Stimulated activated CD8-positive, alpha-beta memory T cell treated with anti-CD3 and anti-CD28 coated beads, Interleukin-15, amount 100 ng/mL, for 1 hour (primary cell): ENCODE measurements around the gene ADAMTSL1.

Experiments used
- DNase-seq: peaks from one replicate; pipeline ENCODE4 v3.0.0-alpha.2; 2020; ENCODE audit warnings: low read depth

The ADAMTSL1 gene

DNA sequence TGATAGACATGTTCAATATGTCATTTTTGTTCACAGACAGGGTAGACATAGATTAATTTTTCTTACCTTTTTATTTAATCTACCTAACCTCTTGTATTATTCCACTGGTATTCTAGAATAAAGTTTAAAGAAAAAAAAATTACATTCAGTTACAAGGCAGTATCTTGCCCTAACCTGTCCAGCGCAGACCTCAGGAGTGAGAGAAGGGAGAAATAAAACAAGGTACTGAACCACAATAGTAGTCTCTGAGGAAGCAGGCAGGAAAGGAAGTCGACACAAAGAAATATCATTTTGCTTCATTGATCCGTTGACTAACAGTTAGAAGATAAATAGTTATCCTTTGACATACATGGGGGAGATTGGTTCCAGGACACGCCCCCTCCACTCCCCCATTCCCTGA, 12.5 kb upstream of the ADAMTSL1 start:
- DNase-seq, result no peak

GRCh38 chr9:18463991-18464390, 10.0 kb upstream of the ADAMTSL1 start:
- DNase-seq, result no peak

- DNase-seq, result no peak
These were observed 7.9 kb upstream of the ADAMTSL1 start for GRCh38 chr9:18466101-18466500.

GRCh38 chr9:18467696-18468095, 6.3 kb upstream of the ADAMTSL1 start:
- no peak for DNase-seq

DNA sequence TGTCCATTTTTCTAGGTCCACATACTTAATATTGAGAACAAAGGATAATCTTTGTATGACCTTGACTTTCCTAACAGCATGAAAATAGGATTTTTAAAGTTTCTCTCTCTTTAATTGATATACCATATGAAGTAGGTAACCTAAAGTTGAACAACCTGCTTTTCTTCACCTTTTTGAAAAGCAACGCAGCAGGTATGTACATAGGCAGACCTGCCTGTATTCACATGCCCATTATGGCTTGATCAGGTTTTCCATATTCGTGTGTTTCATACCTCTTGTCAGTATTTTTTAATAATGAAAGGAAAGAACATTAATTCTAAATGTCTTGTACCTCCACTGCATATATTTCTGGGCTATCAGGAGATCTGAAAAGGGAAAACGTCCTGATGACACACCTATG, 1.5 kb upstream of the ADAMTSL1 start:
- DNase-seq, result no peak

- no peak for DNase-seq
These were observed 1.1 kb upstream of the ADAMTSL1 start for GRCh38 chr9:18472841-18473251.

DNA sequence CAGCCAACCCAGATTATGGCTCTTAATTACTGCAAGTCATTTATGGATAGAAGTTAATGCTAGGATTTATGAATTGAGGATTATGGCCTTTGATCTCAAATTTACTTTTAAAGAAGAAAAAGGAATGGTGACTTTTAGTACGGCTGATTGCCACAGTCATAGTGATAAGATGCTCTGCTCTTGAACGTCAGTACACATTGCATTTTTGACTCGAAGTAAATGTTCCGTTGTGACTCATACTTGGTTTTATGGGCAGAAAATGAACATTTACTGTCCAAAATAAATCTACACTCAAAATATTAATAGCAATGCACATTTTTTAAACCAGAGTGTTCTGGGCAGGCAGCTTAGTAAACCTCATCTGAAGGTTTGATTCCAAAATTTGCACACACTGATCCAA, 830 bp downstream of the ADAMTSL1 start:
- no peak for DNase-seq

DNA sequence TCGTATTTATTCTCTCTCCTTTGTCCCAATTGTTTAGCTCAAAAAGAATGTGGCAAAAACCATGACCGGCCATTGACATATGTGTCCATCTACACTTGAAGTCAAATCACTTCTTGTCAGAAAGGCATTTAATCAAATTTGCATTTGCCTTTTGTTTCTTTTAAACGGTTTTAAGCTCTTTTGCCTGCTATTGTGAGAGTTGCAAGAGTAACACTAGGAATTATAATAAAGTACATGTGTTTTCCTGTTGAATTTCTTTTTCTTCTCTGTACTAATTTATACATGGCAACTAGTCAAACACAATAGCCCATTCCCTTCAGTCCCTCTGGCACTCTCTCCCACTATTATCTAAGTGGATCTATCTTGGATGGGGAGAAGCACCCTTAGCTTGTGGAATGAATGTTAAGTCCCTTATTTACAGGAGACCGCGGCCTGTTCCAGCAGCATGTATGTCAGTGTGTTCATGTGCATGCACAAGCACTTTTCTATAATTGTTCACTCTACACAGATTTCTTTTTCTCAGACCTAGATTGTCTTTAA, 3.2 kb downstream of the ADAMTSL1 start:
- no peak for DNase-seq

GRCh38 chr9:18477719-18478118, 3.8 kb downstream of the ADAMTSL1 start:
- no peak for DNase-seq

GRCh38 chr9:18478501-18479361, 4.8 kb downstream of the ADAMTSL1 start:
- no peak for DNase-seq

DNA sequence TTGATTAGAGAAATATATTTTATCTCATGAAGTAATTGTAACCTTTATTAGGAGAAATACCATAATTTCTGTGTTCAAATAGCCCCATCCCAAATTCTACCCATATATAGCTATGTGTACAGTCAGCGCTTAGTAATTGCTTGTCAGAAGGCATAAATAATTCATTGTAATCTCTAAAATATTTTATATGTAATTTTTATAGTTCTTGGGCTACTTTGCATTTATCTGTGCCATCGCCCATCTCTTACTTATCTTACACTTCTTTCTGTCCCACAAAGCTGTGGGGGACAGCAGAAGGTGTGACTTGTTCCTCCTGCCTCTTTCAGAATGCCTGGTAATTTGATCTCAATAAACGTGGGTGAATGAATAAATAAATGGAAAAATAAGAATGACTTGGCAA, 5.5 kb downstream of the ADAMTSL1 start:
- DNase-seq, result no peak

GRCh38 chr9:18480662-18481093, 6.7 kb downstream of the ADAMTSL1 start:
- no peak for DNase-seq

GRCh38 chr9:18482371-18482770, 8.4 kb downstream of the ADAMTSL1 start:
- DNase-seq, result no peak

DNA sequence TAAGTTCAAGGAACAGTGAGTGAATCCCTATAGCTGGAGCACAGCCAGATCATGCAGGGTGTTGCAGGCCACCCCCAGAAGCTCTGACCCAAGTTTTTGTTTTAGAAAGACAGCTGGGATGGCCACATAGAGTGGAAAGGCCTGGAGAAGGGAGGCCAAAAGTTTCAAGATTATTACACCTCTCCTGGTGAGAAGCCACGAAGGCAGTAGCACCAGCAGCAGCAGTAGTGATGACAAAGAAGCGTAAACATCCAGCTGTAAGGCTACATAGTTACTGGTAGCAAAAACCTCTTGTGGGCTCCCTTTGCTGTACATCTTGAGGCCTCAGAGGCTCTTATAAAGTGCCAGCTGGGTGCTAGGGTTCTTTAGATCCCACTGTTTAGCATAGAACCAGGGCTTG, 11.8 kb downstream of the ADAMTSL1 start:
- no peak for DNase-seq

- no peak for DNase-seq
These were observed 13.7 kb downstream of the ADAMTSL1 start for GRCh38 chr9:18487611-18488010.

- DNase-seq, result no peak
These were observed 14.9 kb downstream of the ADAMTSL1 start for GRCh38 chr9:18488886-18489285.

DNA sequence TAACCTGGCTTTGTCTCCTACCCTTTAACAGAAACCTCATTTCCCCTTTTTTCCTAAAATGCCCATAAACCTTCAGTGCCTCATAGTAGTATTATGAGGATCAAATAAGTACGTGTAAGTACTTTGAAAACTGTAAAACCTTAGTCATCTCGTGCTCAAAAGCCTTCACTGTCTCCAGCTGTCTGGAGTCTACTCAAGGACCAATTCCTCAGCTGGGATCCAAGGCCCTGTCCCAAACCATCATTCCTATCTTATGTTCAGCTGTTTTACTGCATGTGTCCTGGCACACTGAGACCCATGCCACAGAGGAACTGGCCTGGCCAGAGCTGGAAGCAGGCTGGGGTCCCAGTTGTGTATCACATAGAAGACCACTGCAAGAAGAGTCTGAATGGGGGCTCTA, 15.9 kb downstream of the ADAMTSL1 start:
- DNase-seq, result no peak

DNA sequence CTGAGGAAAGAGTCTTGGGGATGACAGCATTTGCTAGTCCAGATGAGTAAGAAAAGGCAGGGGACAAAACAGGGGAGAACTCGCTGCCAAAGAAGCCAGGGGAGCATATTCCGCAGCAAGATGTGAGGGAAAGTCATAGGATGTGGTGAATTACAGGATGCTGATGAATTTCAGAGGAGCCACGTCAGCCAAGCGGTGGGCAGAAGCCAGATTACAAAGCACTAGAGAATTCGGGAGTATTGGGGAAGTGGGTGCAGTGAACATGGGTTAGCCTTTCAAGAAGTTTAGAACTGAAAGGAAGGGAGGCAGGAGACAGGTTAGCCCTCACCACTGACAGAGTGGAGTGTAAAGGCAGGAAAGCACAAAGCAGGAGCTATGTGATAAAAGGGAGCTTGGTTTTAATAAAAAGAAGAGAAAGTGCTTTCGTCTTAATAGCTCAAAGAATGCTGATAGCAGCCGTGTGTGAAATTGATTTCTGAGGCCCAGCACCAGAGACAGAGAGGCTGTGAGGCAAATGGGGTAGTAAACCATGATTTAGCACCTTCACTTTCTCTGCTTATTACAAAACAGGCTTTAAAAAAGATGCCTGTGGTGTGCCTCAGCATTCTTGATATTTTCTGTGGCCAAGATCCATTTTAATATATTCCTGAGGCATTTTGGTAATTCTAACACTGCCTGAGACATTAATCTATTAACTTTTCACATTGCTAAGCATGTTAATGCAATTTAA, 16.9 kb downstream of the ADAMTSL1 start:
- DNase-seq, result no peak

DNA sequence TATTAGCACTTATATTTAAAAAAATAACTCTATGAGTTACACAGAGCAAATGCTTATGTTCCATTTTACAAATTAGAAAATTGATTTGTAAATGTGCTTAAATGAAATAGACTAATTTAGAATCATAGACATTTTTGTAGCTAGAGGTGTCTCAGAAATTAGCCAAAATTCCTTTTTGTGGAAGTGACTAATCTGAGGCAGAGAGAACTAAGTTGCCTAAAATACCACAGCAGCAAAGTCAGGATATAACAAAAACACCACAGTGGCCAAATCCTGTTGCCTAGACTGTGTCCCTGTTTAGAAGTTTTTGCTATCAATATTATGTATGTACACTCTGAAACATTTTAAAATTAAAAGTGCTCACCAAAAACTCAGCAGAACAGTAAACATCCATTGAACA, 18.7 kb downstream of the ADAMTSL1 start:
- no peak for DNase-seq

DNA sequence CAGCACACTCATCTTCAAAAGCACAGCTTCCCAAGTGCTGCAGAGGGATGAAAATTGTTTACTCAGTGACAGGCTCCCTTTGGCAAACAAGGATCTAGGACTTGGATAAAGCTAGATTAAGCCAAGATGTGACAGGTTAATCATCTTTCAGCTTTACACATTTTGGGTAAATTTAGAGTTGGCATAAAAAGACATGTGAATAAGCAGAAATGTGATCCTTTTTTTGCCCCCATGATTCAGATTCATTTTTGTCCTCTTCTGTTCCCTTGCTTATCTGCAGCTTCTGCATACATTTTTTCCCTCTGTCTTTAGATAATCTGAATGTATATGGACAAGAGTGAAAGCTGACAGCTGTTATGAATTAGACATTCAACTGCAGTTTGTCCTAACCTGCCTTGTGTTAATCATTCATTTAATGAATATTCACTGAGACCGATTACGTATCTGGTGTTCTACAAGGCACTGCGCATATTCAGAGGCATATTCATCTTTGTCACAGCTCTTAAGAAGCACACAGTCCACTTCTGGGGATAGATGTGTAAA, 19.6 kb downstream of the ADAMTSL1 start:
- no peak for DNase-seq

GRCh38 chr9:18495065-18495464, 21.1 kb downstream of the ADAMTSL1 start:
- DNase-seq, result no peak

DNA sequence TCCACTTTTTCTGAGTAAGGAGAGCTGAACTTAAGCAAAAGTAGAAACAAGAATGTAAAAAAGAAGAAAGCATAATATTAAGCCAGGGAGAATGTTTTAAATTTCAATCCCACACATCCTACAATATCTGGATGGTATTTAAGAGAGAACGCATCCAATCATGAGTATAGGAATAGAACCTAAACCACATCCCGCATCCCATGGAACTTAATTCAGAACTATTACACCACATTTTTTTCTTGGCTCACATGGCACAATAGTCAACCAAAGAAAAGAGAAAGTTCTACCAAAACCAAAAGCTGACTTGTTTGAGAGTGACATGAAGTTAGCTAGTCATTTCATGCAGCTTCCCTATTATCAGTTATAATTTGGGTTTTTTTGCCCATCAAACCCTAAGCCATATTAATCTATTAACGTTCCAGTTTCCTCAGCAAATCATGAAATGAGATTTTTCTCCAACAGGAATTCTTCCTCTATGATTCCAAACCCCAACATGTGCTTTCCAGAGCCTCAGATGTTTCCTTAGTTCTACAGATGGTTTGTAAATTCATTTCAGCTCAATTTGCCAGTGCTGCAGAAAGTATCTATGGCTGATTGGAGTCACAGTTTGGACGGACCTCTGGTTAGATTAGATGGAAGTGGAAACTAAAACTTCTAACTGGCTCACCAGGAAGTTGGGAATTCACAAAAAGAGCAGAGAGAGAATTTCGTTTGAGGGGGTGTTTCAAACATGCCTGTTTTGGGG, 22.5 kb downstream of the ADAMTSL1 start:
- no peak for DNase-seq
